GM18508 (cell line): ENCODE measurements around the gene CAMK1G.

Experiments used
- ATAC-seq: cut with Tn5 transposase; IDR thresholded peaks from one replicate; pipeline ENCODE4 v1.9.1; 2021; ENCODE audit warnings: moderate number of reproducible peaks; ENCODE audit not compliant: insufficient read depth, unreplicated experiment

The CAMK1G gene

GRCh38 chr1:209629621-209630382 lies 46.3 kb downstream of the CAMK1G start:
- ATAC-seq, result no peak

DNA sequence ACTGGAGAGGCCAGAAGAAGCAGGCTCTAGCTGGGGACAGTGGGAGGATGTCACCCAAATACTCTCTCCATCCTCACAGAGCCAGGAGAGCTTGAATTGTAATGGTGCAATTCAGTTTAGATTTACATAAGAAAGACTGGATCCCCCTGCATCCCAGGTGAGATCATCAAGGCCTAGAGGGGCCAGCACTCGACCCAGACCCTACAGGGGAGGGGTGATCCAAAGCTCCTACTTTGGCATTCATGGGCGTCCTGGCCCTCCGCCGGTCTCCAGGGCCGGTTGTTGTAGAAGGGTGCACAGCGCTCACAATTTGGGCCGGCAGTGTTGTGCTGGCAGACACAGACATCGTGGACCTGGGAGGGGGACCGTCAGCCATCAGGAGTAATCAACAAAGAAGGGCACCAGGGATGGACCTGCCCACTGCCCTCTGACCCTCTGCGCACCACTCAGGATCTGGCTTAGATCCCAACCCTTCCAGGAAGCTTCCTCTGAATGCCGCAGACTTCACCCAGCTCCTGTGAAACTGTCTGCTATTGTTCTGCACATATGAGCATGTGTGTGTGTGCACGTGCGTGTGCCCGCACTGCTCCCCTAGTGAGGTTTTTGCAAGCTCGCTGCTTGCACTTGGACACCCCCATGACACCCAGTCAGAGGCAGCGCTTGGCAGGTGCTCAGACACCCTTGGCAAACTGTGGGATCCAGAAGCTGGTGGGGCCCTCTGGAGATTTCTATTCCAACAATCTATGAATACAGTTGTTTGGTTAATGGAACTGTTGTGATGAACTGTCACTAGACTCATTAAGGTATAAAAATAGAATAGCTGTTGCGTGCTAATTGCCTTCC lies 47.1 kb downstream of the CAMK1G start:
- ATAC-seq, result no peak

DNA sequence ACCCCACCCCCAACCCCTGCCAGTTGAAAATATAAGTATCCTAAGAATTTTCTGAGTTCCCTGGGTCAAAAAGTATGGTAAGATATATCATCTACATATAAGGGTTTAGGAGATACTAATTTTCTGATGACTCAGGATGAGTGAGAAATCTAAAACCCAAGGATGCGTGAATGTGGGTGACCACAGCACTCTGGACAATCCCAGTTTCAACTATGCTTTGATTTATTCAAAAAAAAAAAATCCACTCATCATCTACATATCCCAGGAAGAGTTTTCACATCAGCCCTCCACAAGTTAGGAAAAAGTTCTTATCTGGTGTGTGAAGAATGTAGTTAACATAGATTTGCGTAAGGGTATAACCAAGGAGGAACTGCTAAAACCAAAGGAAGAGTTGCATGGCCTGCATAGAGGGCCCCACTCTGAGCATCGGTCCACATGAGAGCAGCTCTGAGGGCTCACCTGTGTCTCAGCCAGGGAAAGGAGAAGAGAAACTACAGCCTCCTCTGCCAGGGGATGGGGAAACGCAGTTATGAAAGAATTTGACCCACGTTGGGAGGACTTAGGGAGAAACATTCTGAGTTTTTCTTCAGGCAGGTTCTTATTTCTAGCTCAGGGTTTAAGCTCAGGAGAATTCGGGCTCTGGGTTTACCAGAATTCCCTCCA lies 50.0 kb downstream of the CAMK1G start:
- ATAC-seq, result no peak

DNA sequence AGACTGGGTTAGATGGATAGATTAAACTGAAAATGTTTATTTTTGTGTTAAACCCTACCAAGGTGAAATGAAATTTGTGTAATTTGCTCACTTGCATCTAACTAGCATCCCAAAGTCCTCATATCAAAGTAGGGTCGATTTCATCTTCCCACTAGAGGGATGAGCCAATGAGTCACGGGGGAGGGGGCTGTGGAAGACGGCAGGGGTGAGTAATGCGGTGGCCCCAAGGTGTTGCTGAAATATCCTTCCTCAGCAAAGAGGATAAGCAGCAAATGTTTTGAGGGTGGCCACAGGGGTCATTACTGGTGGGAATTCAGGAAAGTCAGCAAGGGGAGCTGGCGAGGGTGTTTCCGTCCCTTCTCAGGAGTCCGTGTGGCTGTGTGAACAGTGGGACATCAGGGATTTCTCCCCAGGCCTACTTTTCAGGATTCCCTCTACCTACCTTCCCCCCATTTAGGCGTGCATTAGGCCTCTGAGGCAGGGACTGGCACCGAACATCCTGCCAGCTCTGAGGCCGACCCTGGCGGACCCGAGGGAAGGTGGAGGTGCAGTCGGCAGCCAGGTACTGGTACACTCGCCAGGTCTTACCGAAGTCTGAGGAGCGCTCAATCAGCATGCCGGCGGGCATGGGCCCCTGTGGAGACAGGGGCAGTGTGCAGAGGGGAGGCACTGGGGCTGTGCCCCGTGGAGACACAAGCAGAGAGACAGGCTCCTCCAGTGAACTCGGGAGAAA lies 50.7 kb downstream of the CAMK1G start:
- ATAC-seq, result no peak

GRCh38 chr1:209635850-209636249 lies 52.3 kb downstream of the CAMK1G start:
- no peak for ATAC-seq

GRCh38 chr1:209641832-209642172 lies 58.3 kb downstream of the CAMK1G start:
- ATAC-seq, result no peak

DNA sequence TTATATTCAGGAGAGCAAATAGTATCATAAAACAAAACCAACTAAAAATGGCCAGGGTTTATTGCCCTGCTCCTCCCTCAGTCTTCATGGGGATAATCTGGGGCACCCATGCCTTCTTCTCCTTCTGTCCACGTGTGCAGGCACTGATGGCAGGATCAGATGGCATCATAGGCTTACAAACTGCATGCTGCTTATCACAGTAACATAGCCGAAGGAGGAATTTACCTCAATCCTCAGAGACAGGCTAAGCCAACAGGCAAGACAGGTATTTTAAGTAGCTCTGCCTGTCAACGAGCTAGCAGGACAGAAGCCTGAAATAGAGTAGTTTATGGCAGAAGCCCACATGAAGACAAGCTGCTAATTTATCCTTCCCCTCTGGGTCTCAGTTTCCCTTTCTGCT lies 59.3 kb downstream of the CAMK1G start:
- ATAC-seq, result no peak

DNA sequence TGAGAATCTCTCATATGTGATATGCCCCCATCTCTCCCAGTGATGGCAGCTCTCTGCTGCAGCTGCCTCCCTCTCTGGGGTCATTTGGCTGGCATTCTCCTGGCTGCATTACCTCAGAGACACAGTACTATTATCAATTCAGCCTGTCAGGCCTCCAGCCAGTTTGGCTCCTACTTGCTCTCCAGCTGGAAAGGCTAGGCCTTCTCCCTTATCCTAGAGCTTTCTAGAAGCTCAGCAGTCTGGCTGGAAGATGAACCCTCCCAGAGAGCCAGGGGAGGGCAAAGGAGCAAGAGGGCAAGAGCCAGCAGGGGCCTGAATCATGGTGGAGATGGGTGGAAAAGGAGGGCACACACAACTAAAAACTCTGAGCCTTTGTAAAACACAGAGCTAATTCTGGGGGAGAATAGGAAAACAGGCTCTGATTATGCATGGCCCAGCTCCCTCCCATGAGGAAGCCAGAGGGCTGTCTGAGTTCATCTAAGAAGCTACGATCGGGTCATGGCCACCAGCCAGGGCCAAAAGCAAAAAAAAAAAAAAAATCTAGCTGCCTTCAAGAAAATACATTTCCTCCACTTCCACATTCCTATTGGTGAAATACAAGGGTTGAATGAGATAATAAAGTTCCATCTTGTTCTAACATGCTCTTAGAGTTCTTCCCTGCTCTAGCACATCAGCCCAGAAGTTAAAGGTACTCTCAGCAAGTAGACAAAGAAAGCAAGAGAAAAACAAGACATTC lies 59.9 kb downstream of the CAMK1G start:
- no peak for ATAC-seq

- ATAC-seq, result no peak
These were observed 62.3 kb downstream of the CAMK1G start for GRCh38 chr1:209645574-209646452.

DNA sequence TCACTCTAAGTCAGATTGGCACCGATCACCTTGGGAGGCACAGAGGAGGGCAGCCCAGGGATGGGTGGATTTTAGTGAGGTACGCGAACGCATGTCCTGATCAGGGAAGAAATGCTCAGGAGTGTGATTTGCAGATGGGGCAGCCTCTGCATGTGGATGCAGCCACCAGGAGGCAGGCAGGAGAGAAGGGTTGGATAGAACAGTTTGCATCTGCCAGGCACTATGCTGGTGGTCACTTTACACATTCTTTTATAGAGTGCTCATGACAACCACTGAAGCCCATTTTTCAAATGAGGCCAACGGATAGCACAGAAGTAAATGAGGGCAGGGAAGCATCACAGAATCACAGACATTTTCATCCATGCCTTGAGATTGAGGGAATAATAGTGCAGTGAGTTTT lies 63.0 kb downstream of the CAMK1G start:
- no peak for ATAC-seq

DNA sequence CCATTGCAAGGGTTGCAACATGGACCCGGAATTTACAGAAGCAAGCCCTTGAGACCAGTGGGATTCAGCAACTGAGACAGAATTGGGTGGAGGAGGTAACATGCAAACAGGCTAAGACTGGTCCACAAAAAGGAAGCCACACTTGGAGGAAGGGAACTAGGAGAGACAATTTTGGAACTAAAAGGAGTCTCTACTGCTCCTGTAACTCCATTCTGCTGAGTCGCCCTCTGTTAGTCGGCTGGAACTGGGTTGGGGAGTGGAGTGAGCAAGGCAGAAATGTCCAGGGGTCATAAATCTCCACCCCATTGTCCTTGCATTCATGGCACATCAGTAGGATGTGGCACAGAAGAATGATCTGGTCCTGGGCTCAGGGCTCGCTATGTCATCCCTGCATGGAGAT lies 63.6 kb downstream of the CAMK1G start:
- ATAC-seq, result no peak

DNA sequence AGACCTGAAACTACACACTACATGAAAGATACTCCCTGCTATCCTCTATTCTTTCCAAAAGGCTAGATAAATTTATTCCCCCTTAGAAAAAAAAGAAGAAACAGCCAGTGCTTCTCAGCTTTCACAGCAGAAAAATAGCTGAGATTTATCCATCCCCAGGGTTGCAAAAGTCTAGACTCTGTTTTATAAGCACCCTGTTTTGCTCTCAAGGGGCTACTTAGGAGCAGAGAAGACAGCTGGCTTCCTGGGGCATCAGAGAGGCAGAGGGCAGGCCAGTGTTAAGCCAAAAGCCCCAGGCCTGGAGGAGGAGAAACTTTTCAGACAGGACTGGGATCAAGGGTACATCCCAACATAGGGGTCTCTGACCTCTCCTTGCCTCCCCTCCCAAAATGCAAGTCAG lies 64.8 kb downstream of the CAMK1G start:
- no peak for ATAC-seq

- no peak for ATAC-seq
These were observed 65.6 kb downstream of the CAMK1G start for GRCh38 chr1:209648931-209649776.

- no peak for ATAC-seq
These were observed 66.9 kb downstream of the CAMK1G start for GRCh38 chr1:209650454-209650853.

GRCh38 chr1:209651138-209651587 lies 67.6 kb downstream of the CAMK1G start:
- ATAC-seq, result no peak

DNA sequence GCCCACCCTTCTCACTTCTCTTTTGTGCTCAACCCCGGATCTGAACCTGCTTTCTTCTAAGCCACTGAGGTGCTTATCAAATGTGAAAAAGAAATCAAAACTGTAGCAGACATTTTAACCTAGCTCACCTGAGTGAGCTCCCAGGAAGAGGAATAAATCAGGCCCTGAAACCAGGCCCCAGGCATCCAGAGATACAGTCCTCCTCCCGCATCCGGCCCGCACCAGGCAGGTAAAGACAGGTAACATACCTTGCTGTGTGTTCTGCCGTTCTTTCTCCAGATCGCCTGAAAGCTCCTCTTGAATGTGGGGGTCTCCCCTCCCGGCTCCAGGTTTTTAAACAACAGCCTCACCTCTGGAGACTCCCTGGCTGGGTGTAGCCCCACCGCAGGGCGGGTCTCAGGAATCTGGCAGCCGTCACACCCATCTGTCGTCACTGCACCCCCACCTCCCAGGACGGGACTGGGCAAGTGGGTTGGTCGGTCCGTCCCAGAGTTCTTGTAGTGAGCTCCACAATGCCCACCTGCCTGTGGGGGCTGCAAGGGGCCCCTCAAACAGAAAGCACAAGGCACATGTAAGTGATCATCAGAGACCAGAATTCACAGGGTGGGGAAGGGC lies 68.7 kb downstream of the CAMK1G start, which contains the start of gene LAMB3:
TSS of gene LAMB3 (minus strand) at position 305 of the 615 bp plus-strand sequence. CDS start 1,481 bp downstream, outside the sequence.
- no peak for ATAC-seq

DNA sequence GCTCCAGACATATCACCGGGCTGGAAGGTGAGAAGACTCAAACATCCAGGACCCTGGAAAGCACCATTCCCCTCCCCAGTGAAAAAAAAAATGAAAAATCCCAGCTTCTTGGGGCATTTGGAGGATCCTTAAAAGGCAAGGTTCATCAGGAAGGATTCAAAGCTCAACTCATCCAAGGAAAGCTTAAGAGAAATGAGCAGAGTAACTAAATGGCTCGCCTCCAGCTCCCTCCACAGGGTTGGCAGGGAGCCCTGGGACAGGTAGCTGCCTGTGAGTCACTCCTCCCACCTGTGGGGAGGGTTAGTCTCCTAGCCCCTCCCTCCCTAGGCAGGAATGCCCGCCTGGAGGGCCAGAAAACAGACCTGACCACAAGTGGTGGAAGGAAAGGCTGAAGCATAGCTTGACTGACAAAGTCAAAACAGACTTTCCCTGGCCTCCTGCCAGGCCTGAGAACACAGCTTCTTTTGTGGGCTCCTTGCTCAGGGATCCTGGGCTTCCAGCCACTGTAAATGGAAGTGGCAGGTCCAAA lies 69.4 kb downstream of the CAMK1G start:
- no peak for ATAC-seq
